GM10266 (cell line): Measurements from ENCODE around the gene STUM.
A peak's percentile ranks its signal among the peaks of the same experiment; 100 is the strongest.

Experiments
- DNase-seq: peaks from one replicate; pipeline ENCODE4 v3.0.0; 2012; ENCODE audit errors: extremely low spot score
- TF ChIP-seq, protein P1 (sequence below): IDR thresholded peaks from 2 replicates; pipeline ENCODE4 v1.5.1; 2012; ENCODE audit warnings: mild to moderate bottlenecking, low read depth; ENCODE audit not compliant: control insufficient read depth, insufficient read depth; ENCODE audit errors: missing control alignments

Gene STUM

DNA sequence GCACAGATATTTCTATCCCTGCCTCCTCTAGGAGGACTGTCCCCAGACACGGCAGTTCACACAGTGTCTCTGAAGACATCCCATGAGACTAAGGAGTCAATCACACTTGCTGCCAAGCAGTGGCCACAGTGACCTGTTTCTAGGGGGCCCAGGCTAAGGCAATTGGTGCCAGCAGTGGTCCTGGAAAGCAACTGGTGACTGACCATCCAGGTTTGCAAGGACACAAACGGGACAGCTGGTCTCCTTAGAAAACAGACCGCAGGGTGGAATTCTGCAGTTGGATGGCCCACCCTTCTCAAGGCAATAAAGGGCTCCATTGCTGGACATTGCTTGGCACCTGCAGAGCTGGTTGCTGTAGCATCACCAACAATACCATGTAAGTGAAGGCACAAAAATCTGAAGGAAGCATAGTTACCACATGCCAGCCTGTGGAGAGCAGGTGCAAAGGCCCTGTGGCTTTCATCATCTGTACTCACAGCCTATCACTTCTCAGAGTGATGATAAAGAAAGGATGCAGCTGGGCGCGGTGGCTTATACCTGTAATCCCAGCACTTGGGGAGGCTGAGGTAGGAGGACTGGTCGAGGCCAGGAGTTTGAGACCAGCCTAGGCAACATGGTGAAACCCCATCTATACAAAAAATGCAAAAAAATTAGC lies 81.5 kb downstream of the STUM start:
- TF ChIP-seq, protein P1, sequence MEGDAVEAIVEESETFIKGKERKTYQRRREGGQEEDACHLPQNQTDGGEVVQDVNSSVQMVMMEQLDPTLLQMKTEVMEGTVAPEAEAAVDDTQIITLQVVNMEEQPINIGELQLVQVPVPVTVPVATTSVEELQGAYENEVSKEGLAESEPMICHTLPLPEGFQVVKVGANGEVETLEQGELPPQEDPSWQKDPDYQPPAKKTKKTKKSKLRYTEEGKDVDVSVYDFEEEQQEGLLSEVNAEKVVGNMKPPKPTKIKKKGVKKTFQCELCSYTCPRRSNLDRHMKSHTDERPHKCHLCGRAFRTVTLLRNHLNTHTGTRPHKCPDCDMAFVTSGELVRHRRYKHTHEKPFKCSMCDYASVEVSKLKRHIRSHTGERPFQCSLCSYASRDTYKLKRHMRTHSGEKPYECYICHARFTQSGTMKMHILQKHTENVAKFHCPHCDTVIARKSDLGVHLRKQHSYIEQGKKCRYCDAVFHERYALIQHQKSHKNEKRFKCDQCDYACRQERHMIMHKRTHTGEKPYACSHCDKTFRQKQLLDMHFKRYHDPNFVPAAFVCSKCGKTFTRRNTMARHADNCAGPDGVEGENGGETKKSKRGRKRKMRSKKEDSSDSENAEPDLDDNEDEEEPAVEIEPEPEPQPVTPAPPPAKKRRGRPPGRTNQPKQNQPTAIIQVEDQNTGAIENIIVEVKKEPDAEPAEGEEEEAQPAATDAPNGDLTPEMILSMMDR, result no peak
- DNase-seq, result no peak

DNA sequence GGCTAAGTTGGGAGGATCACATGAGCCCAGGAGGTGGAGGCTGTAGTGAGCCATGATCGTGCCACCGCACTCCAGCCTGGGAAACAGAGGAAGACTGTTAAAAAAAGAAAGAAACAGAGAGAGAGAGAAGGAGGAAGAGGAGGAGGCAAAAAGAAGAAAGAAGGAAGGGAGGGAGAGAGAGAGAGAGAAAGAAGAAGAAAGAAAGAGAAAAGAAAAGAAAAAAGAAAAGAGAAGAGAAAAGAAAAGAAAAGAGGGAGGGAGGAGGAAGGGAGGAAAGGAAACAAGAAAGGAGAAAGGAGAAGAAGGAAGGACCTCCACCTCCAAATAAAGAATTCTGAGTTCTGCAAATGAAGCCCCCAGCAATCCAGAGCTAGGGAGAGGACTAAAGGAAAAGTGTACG lies 82.0 kb downstream of the STUM start:
- DNase-seq, result no peak
- TF ChIP-seq, protein P1, result no peak

DNA sequence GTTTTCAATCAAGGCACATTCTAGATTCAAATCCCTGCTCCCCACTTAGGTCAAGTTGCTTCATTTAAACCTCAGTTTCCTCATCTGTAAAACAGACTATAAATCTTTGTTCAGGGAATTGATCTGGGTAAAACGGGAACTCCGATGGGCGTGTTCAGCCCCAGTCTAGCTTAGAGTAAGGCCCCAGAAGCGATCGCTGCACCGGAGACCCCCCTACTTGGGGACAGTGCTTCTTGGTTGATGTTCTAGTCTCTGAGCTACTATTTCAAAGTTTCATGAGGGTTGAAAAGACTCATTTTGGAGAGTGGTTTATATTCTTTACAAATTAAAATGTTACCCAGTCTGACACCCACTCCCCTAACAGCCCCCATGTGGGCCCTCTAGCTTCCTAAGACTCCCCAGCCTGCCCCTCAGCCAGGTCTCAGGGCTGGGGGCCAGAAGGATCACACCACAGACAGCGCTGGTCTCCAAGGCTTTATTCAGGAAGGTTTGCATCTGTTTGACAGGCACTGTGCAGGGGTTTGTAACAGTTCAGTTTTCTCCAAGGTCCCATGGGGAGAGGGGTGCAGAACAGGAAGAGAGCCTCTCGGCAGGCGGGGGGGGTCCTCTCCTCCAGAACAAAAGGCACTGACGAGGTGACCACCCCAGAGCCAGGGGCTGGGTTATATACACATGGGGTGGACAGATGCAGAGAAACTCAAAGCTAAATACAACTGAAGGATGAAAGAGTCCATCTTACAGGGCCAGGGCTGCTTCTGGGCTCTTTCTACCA lies 82.9 kb downstream of the STUM start:
- no peak for DNase-seq

DNA sequence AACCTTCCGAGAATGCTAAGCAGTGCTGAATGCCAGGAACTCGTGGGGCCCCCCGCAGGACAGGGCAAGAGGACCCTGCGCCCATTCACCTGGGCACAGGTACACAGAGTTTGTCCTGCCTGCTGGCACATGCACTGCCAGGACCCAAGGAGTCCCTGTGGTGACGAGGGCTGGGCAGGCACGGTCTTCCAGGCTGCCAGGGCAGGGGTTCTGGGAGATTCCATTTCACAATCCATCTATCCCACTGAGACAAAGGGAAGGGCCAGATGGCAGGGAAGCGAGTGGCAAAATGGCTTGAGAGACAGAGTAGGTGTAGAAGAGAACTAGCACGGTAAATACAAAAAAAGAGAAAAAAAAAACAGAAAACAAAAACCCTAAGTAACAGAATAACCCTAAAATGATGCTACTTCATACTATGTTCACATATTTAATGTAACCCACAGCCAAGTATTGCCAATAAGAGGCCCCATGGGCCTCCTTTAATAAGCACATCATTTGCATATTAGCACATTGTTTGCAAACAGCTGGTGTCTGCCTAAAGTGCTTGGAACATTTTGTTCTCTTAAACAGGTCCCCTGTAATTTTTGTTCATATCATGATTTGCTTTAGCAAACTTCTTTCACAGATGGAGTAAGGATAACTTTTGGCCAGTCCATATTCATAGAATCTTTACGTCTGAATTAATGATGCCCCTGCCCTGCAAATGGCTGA lies 83.8 kb downstream of the STUM start:
- DNase-seq, result no peak
- TF ChIP-seq, protein P1, result no peak

More for the DNA sequence above, 82.9 kb downstream of the STUM start:
- TF ChIP-seq, protein P1, result no peak

DNA sequence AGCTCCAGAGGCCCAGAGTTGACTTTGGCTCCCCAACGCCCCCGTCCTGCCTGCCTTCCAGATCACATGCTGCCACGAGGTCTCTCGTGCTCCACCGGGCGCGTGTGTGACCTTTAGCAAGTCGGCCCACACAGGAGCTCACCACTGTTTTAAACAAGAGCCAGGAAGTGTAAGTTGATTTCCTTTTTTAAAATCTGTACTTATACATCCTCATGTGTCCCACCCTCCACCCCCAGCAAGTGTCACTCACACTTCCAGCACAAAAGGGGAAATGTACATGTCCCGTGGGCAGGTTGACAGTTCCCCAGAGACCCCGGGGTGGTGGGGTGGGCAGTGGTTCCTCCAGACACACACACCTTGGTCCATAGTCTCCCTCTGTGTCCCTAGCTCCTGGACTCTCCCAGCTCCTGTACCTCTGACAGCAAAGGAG lies 84.4 kb downstream of the STUM start:
- TF ChIP-seq, protein P1, result no peak
- DNase-seq, result peak; percentile 45

DNA sequence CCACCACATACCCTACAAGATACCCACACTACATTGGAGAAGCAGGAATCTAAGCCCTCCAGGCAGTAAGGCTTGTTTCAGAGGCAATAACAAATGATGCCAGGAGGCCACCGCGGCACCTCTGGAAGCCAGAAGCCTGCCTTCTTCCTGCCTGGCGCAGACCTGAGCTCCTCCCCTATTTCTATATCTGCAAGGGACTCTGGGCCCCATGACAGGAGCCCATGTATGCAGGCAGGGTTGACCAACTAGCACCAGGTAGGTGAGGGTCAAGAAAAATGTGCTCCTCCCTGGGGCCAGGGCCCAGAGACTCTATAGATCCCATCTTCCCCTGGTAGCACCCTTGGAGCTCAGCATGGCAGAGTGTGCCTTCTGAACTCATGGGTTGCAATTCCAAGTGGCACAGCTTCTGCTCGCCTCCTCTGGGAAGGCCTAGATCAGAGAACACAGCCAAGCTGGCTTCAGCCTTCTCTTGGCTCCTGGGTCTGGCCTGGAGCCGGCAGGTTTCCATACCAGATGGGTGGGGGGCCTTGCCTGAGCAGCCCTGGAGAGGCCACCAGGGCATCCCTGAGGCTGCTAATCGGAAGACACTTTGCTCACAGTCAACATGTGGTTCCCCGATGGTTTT lies 85.1 kb downstream of the STUM start:
- DNase-seq, result no peak
- TF ChIP-seq, protein P1, result no peak

DNA sequence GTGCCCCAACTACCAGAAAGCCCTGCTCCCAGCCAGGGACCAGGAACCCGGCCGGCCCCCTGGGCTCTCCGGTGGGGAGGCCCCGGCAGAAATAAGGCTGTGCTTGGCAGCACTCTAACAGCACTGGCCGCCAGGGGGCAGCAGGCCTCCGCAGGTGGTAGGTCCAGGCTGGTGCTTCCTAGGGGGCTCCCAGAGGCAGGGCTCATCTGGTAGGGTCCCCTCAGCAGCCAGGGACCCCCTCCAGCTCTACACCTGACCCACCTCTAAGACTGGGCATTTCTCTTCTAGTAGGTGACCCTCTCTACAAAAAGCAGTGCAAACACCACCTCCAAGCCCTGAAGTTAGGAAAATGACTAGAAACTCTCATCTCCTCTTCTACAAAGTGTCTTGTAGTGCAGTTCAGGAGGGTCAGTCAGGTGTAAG lies 85.6 kb downstream of the STUM start:
- TF ChIP-seq, protein P1, result peak; percentile 93
- DNase-seq, result peak; percentile 79
